ENCODE results near the gene GYG1.

- no peak for TF ChIP-seq CTCF (IDR thresholded peaks at IDR 0.05)
- no peak for TF ChIP-seq ZFX (IDR thresholded peaks at IDR 0.05; ENCODE audit: borderline replicate concordance)
Measured at GRCh38 chr3:148964809-148965208, 26.5 kb upstream of the GYG1 start.

Measured in 22Rv1 (cell line).